Astrocyte (in vitro differentiated cells and primary cell): ENCODE results near the gene CUEDC1.

Experiments used
- CTCF ChIP-seq: IDR thresholded peaks from 2 replicates; pipeline ENCODE4 v1.5.1; 2011; ENCODE audit warnings: low read depth, mild to moderate bottlenecking, inconsistent platforms, low read length, moderate library complexity; ENCODE audit not compliant: insufficient read depth
- EZH2 ChIP-seq: IDR thresholded peaks from 2 replicates; pipeline ENCODE4 v1.6.1; 2012; ENCODE audit warnings: mild to moderate bottlenecking, low read length, inconsistent platforms; ENCODE audit not compliant: insufficient read depth

GRCh38 chr17:57866723-57867122 is 88.5 kb downstream of the CUEDC1 start:
- no peak for TF ChIP-seq CTCF
- no peak for TF ChIP-seq EZH2
